Loucy (cell line): ENCODE measurements around the gene TIE1.

ENCODE experiments used
- H2AFZ ChIP-seq: fragments of 200-600 bp; sonication (generic); 2 replicates; pipeline ENCODE4 v1.6.0; 2016; ENCODE audit warnings: antibody characterized with exemption, mild to moderate bottlenecking, low read length, moderate library complexity
- H3F3A ChIP-seq: fragments of 200-600 bp; 2 replicates; pipeline ENCODE4 v1.6.0; 2016; ENCODE audit warnings: antibody characterized with exemption, low read depth, mild to moderate bottlenecking
- H3K27me3 ChIP-seq: fragments of 200-600 bp; sonication (generic); 2 replicates; pipeline ENCODE4 v1.6.1; 2014; ENCODE audit warnings: low read length, mild to moderate bottlenecking; ENCODE audit not compliant: insufficient read depth, poor library complexity, severe bottlenecking
- H3K36me3 ChIP-seq: fragments of 200-600 bp; sonication (generic); 2 replicates; pipeline ENCODE4 v1.6.1; 2016; ENCODE audit warnings: low read length; ENCODE audit not compliant: insufficient read depth
- H3K4me1 ChIP-seq: fragments of 200-600 bp; sonication (generic); 2 replicates; pipeline ENCODE4 v1.5.1; 2014; ENCODE audit warnings: low read length, mild to moderate bottlenecking; ENCODE audit not compliant: insufficient read depth, poor library complexity, severe bottlenecking
- H3K4me2 ChIP-seq: fragments of 200-600 bp; sonication (generic); 2 replicates; pipeline ENCODE4 v1.6.0; 2014; ENCODE audit warnings: antibody characterized with exemption, low read length, low read depth, mild to moderate bottlenecking; ENCODE audit not compliant: poor library complexity, severe bottlenecking
- H3K4me3 ChIP-seq: fragments of 200-600 bp; sonication (generic); 2 replicates; pipeline ENCODE4 v1.5.1; 2014; ENCODE audit warnings: low read length, mild to moderate bottlenecking, mixed read lengths; ENCODE audit not compliant: poor library complexity, severe bottlenecking
- H3K79me2 ChIP-seq: fragments of 200-600 bp; sonication (generic); 2 replicates; pipeline ENCODE4 v1.6.1; 2014; ENCODE audit warnings: low read length; ENCODE audit not compliant: insufficient read depth
- H3K9ac ChIP-seq: fragments of 200-600 bp; sonication (generic); 2 replicates; pipeline ENCODE4 v1.6.0; 2014; ENCODE audit warnings: mild to moderate bottlenecking, low read depth, low read length, moderate library complexity; ENCODE audit not compliant: poor library complexity, severe bottlenecking
- H3K9me2 ChIP-seq: fragments of 200-600 bp; sonication (generic); replicated peaks from 2 replicates; pipeline ENCODE4 v1.6.1; 2016; ENCODE audit warnings: low read depth, low read length, mixed read lengths
- H3K9me3 ChIP-seq: fragments of 200-600 bp; sonication (generic); 2 replicates; pipeline ENCODE4 v1.6.1; 2014; ENCODE audit warnings: mild to moderate bottlenecking, antibody characterized with exemption, low read length, low read depth; ENCODE audit not compliant: insufficient read depth
- H4K20me1 ChIP-seq: fragments of 200-600 bp; sonication (generic); 2 replicates; pipeline ENCODE4 v1.6.0; 2014; ENCODE audit warnings: antibody characterized with exemption, low read length, mild to moderate bottlenecking; ENCODE audit not compliant: insufficient read depth, poor library complexity, severe bottlenecking
- CTCF ChIP-seq: fragments of 200-600 bp; sonication (generic); conservative IDR thresholded peaks from 2 replicates; pipeline ENCODE4 v1.5.1; 2014; ENCODE audit warnings: mild to moderate bottlenecking, antibody characterized with exemption, low read length
- EZH2phosphoT487 ChIP-seq: fragments of 200-600 bp; IDR thresholded peaks from 2 replicates; pipeline ENCODE4 v1.6.1; 2018; ENCODE audit warnings: antibody characterized with exemption, mild to moderate bottlenecking, moderate library complexity, borderline replicate concordance

The TIE1 gene

GRCh38 chr1:43304314-43304681 lies 3.5 kb downstream of the TIE1 start:
- H3F3A ChIP-seq, result no peaks in the 10 kb centered on the region
- H3K27me3 ChIP-seq, result no peaks in the 10 kb centered on the region
- no peaks in the 10 kb centered on the region for H3K79me2 ChIP-seq
- peaks cover 12% of the 10 kb centered on the region for H3K4me1 ChIP-seq
- H3K9me2 ChIP-seq, result no peaks in the 10 kb centered on the region
- no peaks in the 10 kb centered on the region for H4K20me1 ChIP-seq
- no peaks in the 10 kb centered on the region for H3K9me3 ChIP-seq
- no peaks in the 10 kb centered on the region for H3K36me3 ChIP-seq
- TF ChIP-seq EZH2phosphoT487, result no peak
- no peak for TF ChIP-seq CTCF
- H3K4me2 ChIP-seq, result no peak overlapping the region
- H3K4me3 ChIP-seq, result no peak overlapping the region
- no peak overlapping the region for H3K9ac ChIP-seq
- H2AFZ ChIP-seq, result no peak overlapping the region

DNA sequence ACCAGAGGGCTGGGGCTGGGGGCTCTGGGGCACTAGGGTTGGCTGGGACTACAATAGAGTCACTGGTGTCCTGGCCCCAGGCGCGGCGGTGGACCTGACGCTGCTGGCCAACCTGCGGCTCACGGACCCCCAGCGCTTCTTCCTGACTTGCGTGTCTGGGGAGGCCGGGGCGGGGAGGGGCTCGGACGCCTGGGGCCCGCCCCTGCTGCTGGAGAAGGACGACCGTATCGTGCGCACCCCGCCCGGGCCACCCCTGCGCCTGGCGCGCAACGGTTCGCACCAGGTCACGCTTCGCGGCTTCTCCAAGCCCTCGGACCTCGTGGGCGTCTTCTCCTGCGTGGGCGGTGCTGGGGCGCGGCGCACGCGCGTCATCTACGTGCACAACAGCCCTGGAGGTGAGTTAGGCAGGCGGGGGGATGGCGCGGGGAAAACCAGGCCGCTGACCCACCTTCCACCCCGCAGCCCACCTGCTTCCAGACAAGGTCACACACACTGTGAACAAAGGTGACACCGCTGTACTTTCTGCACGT lies 4.1 kb downstream of the TIE1 start:
- Histone ChIP-seq H3K27me3 (no peaks in the 10 kb centered on the region), H3K4me2 (no peak overlapping the region), H3K79me2 (no peaks in the 10 kb centered on the region), H3K36me3 (no peaks in the 10 kb centered on the region), H4K20me1 (no peaks in the 10 kb centered on the region), H2AFZ (no peak overlapping the region), H3K9me2 (no peaks in the 10 kb centered on the region), H3K4me1 (peaks cover 12% of the 10 kb centered on the region), H3F3A (no peaks in the 10 kb centered on the region), H3K4me3 (no peak overlapping the region), H3K9me3 (no peaks in the 10 kb centered on the region), H3K9ac (no peak overlapping the region)
- TF ChIP-seq CTCF, result no peak
- no peak for TF ChIP-seq EZH2phosphoT487

- Histone ChIP-seq H3K9me2 (no peaks in the 10 kb centered on the region), H3K4me3 (no peak overlapping the region), H3K4me2 (no peak overlapping the region), H4K20me1 (no peaks in the 10 kb centered on the region), H3K9ac (no peak overlapping the region), H3K4me1 (peaks cover 6% of the 10 kb centered on the region), H3K27me3 (no peaks in the 10 kb centered on the region), H3F3A (no peaks in the 10 kb centered on the region), H3K79me2 (no peaks in the 10 kb centered on the region), H3K9me3 (no peaks in the 10 kb centered on the region), H3K36me3 (no peaks in the 10 kb centered on the region), H2AFZ (no peak overlapping the region)
- TF ChIP-seq CTCF (no peak), EZH2phosphoT487 (no peak)
Observed at GRCh38 chr1:43305461-43305860, 4.7 kb downstream of the TIE1 start.
